ENCODE measurements around the gene CTSF. TPM values are rescaled to one million over a fixed set of nuclear protein-coding genes. Genes with fewer than 3 reads are reported as not detected.

Gene CTSF
- polyA plus RNA-seq, 1 donor (not counting 4 experiments of a cell fraction or from before 2014, with no cell fraction given): 3.2 TPM

- DNase-seq (ENCODE audit: low read depth, low spot score) (no peak), FAIRE-seq (no peak)
Observed at GRCh38 chr11:66531841-66532240, 36.6 kb downstream of the CTSF start.

GRCh38 chr11:66530927-66531709 is 37.3 kb downstream of the CTSF start:
- Histone ChIP-seq H3K4me2 (ENCODE audit: control insufficient read depth, extremely low read depth, insufficient read depth, low read depth, low read length) (no peak overlapping the region), H2AFZ (ENCODE audit: control insufficient read depth, low read length) (no peak overlapping the region), H3K9ac (ENCODE audit: control insufficient read depth, extremely low read depth, insufficient read depth, low read length) (no peak overlapping the region), H3K4me1 (ENCODE audit: control insufficient read depth, extremely low read depth, insufficient read depth, low read length) (no peaks in the 10 kb centered on the region), H3K79me2 (ENCODE audit: control insufficient read depth, insufficient read depth, low read length) (no peaks in the 10 kb centered on the region), H3K27ac (ENCODE audit: control insufficient read depth, insufficient read depth, low read length) (no peak overlapping the region), H4K20me1 (ENCODE audit: control insufficient read depth, extremely low read depth, insufficient read depth, low read length) (no peaks in the 10 kb centered on the region), H3K27me3 (ENCODE audit: control insufficient read depth, extremely low read depth, insufficient read depth, low read length) (no peaks in the 10 kb centered on the region), H3K9me1 (ENCODE audit: control insufficient read depth, extremely low read depth, insufficient read depth, low read length) (no peaks in the 10 kb centered on the region), H3K36me3 (ENCODE audit: control insufficient read depth in 2 of 2, extremely low read depth in 1 of 2, insufficient read depth in 2 of 2, low read length in 2 of 2) (peaks cover 0 to 3% of the 10 kb centered on the region in 2 experiments), H3K4me3 (ENCODE audit: control insufficient read depth in 2 of 3, extremely low read depth in 1 of 3, insufficient read depth in 2 of 3, low read depth in 1 of 3, low read length in 3 of 3) (no peak overlapping the region), H3K9me3 (ENCODE audit: control insufficient read depth, low read depth, low read length) (no peaks in the 10 kb centered on the region)
- TF ChIP-seq CTCF (optimal IDR thresholded peaks at IDR 0.05 in 1 of 3, IDR thresholded peaks at IDR 0.05 in 1 of 3, conservative IDR thresholded peaks at IDR 0.05 in 1 of 3; ENCODE audit: extremely low read depth in 1 of 3, insufficient read depth in 2 of 3, low read length in 3 of 3) (no peak), EZH2 (IDR thresholded peaks at IDR 0.05; ENCODE audit: low read length) (no peak)
- dilution Hi-C loops (cut with MboI; ENCODE audit: extremely low pct_ligation_motif_present, low sequenced_read_pairs): no loop called here
- DNase-seq (ENCODE audit: low read depth, low spot score): no peak
- no peak for FAIRE-seq

More at GRCh38 chr11:66531841-66532240, 36.6 kb downstream of the CTSF start:
- no peak overlapping the region for H3K27ac ChIP-seq (ENCODE audit: control insufficient read depth, insufficient read depth, low read length)
- H3K4me1 ChIP-seq (ENCODE audit: control insufficient read depth, extremely low read depth, insufficient read depth, low read length): no peaks in the 10 kb centered on the region
- H3K9me1 ChIP-seq (ENCODE audit: control insufficient read depth, extremely low read depth, insufficient read depth, low read length): no peaks in the 10 kb centered on the region
- H3K4me2 ChIP-seq (ENCODE audit: control insufficient read depth, extremely low read depth, insufficient read depth, low read depth, low read length): no peak overlapping the region
- TF ChIP-seq CTCF (optimal IDR thresholded peaks at IDR 0.05 in 1 of 3, IDR thresholded peaks at IDR 0.05 in 1 of 3, conservative IDR thresholded peaks at IDR 0.05 in 1 of 3; ENCODE audit: extremely low read depth in 1 of 3, insufficient read depth in 2 of 3, low read length in 3 of 3) (no peak), EZH2 (IDR thresholded peaks at IDR 0.05; ENCODE audit: low read length) (no peak)
- H4K20me1 ChIP-seq (ENCODE audit: control insufficient read depth, extremely low read depth, insufficient read depth, low read length): no peaks in the 10 kb centered on the region
- H3K79me2 ChIP-seq (ENCODE audit: control insufficient read depth, insufficient read depth, low read length): no peaks in the 10 kb centered on the region
- no peaks in the 10 kb centered on the region for H3K9me3 ChIP-seq (ENCODE audit: control insufficient read depth, low read depth, low read length)
- no peaks in the 10 kb centered on the region for H3K27me3 ChIP-seq (ENCODE audit: control insufficient read depth, extremely low read depth, insufficient read depth, low read length)
- H3K9ac ChIP-seq (ENCODE audit: control insufficient read depth, extremely low read depth, insufficient read depth, low read length): no peak overlapping the region
- no peak overlapping the region for H3K4me3 ChIP-seq (ENCODE audit: control insufficient read depth in 2 of 3, extremely low read depth in 1 of 3, insufficient read depth in 2 of 3, low read depth in 1 of 3, low read length in 3 of 3)
- no peak overlapping the region for H2AFZ ChIP-seq (ENCODE audit: control insufficient read depth, low read length)
- dilution Hi-C loops (cut with MboI; ENCODE audit: extremely low pct_ligation_motif_present, low sequenced_read_pairs): no loop called here
- peaks cover 0 to 1% of the 10 kb centered on the region in 2 experiments for H3K36me3 ChIP-seq (ENCODE audit: control insufficient read depth in 2 of 2, extremely low read depth in 1 of 2, insufficient read depth in 2 of 2, low read length in 2 of 2)
